EL (cell line): Measurements from ENCODE around the gene CECR2.

ENCODE experiments used
- DNase-seq: peaks from one replicate; pipeline ENCODE4 v3.0.0-alpha.2; 2016

CECR2 gene

GRCh38 chr22:17576470-17576869 lies 207.2 kb downstream of the CECR2 start:
- DNase-seq: peak; percentile 99

- no peak for DNase-seq
Measured at GRCh38 chr22:17578136-17578754, 209.0 kb downstream of the CECR2 start.

GRCh38 chr22:17579535-17579981 lies 210.3 kb downstream of the CECR2 start:
- no peak for DNase-seq

GRCh38 chr22:17580441-17581031 lies 211.3 kb downstream of the CECR2 start:
- no peak for DNase-seq

GRCh38 chr22:17581056-17581455 lies 211.8 kb downstream of the CECR2 start:
- no peak for DNase-seq

- no peak for DNase-seq
Measured at GRCh38 chr22:17581631-17582030, 212.4 kb downstream of the CECR2 start.

GRCh38 chr22:17583151-17583550 lies 213.9 kb downstream of the CECR2 start:
- no peak for DNase-seq

- DNase-seq: no peak
Measured at GRCh38 chr22:17586831-17587440, 217.7 kb downstream of the CECR2 start.

GRCh38 chr22:17587629-17588028 lies 218.4 kb downstream of the CECR2 start:
- no peak for DNase-seq

GRCh38 chr22:17588606-17589005 lies 219.3 kb downstream of the CECR2 start:
- DNase-seq: no peak

GRCh38 chr22:17589810-17590375 lies 220.6 kb downstream of the CECR2 start:
- DNase-seq: no peak

- no peak for DNase-seq
Measured at GRCh38 chr22:17590586-17590985, 221.3 kb downstream of the CECR2 start.

GRCh38 chr22:17592201-17592600 lies 222.9 kb downstream of the CECR2 start:
- DNase-seq: no peak

- no peak for DNase-seq
Measured at GRCh38 chr22:17596226-17596625, 227.0 kb downstream of the CECR2 start.

GRCh38 chr22:17597217-17597616 lies 228.0 kb downstream of the CECR2 start:
- DNase-seq: peak; percentile 40

- no peak for DNase-seq
Measured at GRCh38 chr22:17598318-17598717, 229.1 kb downstream of the CECR2 start.

- DNase-seq: no peak
Measured at GRCh38 chr22:17601031-17601430, 231.8 kb downstream of the CECR2 start.

- no peak for DNase-seq
Measured at GRCh38 chr22:17603668-17604067, 234.4 kb downstream of the CECR2 start.

GRCh38 chr22:17606496-17606895 lies 237.2 kb downstream of the CECR2 start:
- DNase-seq: no peak
